SK-N-SH (cell line): ENCODE measurements around the gene RASGRP4. TPM values are rescaled to one million over a fixed set of nuclear protein-coding genes. Genes with fewer than 3 reads are reported as not detected.

Experiments used
- CTCF ChIA-PET: fragments of 300-600, 350-600 bp; formaldehyde crosslinking; extraction: SDS; loops from one replicate; lab custom pipeline; 2021; lab: Yijun Ruan, JAX
- POLR2A ChIA-PET: fragments of 350-600 bp; sonication (Branson Sonifier 250); formaldehyde crosslinking; extraction: SDS; loops from one replicate; lab custom pipeline; 2020; ENCODE audit warnings: antibody characterized with exemption, inconsistent platforms; lab: Yijun Ruan, JAX
- DNase-seq: peaks from one replicate; pipeline ENCODE4 v3.0.0; 2012
- H2AFZ ChIP-seq: fragments of 200-600 bp; sonication (generic); 2 replicates; pipeline ENCODE4 v1.8.1; 2016; ENCODE audit warnings: antibody characterized with exemption, mild to moderate bottlenecking, low read depth
- H3F3A ChIP-seq: fragments of 200-600 bp; sonication (generic); replicated peaks from 2 replicates; pipeline ENCODE3; 2016; ENCODE audit warnings: antibody characterized with exemption, mild to moderate bottlenecking; ENCODE audit not compliant: insufficient read depth
- H3K27ac ChIP-seq, 2 experiments: fragments of 200-500 bp in 1 of 2; fragments of 200-600 bp in 1 of 2; sonication (Bioruptor generic) in 1 of 2; sonication (generic), shearing (Covaris generic) in 1 of 2; 2 replicates each; pipeline versions ENCODE4 v1.5.1 to v1.6.1; 2014 to 2016; ENCODE audit warnings: low read depth in 2 of 2, inconsistent platforms in 1 of 2, low read length in 1 of 2, mild to moderate bottlenecking in 1 of 2, mixed read lengths in 1 of 2
- H3K27me3 ChIP-seq: fragments of 200-600 bp; sonication (generic), shearing (Covaris generic); 2 replicates; pipeline ENCODE4 v1.6.1; 2016; ENCODE audit warnings: mixed run types; ENCODE audit not compliant: insufficient read depth
- H3K36me3 ChIP-seq, 2 experiments: fragments of 200-500 bp in 1 of 2; fragments of 200-600 bp in 1 of 2; sonication (Bioruptor generic) in 1 of 2; sonication (generic) in 1 of 2; replicated peaks in 1 of 2; 2 replicates each; pipeline versions ENCODE3 to v1.5.1; 2014 to 2016; ENCODE audit warnings: low read length in 1 of 2, mild to moderate bottlenecking in 1 of 2; ENCODE audit not compliant: insufficient read depth in 2 of 2, control insufficient read depth in 1 of 2
- H3K4me1 ChIP-seq, 2 experiments: fragments of 200-500 bp in 1 of 2; fragments of 200-600 bp in 1 of 2; sonication (Bioruptor generic) in 1 of 2; sonication (generic), shearing (Covaris generic) in 1 of 2; 2 replicates each; pipeline versions ENCODE4 v1.5.1 to v1.6.1; 2014 to 2016; ENCODE audit warnings: low read depth in 1 of 2, low read length in 1 of 2, mixed run types in 1 of 2; ENCODE audit not compliant: insufficient read depth in 2 of 2, control insufficient read depth in 1 of 2
- H3K4me2 ChIP-seq: fragments of 200-600 bp; sonication (generic), shearing (Covaris generic); 2 replicates; pipeline ENCODE4 v1.6.1; 2017; ENCODE audit warnings: mixed run types
- H3K4me3 ChIP-seq, 2 experiments: fragments of 200-500 bp in 1 of 2; fragments of 200-600 bp in 1 of 2; sonication (Bioruptor generic) in 1 of 2; sonication (generic), shearing (Covaris generic) in 1 of 2; 2 replicates each; pipeline versions ENCODE4 v1.5.1 to v1.8.1; 2014 to 2016; ENCODE audit warnings: low read depth in 2 of 2, inconsistent platforms in 1 of 2, low read length in 1 of 2, mild to moderate bottlenecking in 1 of 2, mixed read lengths in 1 of 2, moderate library complexity in 1 of 2
- H3K79me2 ChIP-seq: fragments of 200-600 bp; sonication (generic); 2 replicates; pipeline ENCODE4 v1.8.1; 2017; ENCODE audit warnings: mild to moderate bottlenecking; ENCODE audit not compliant: insufficient read depth
- H3K9ac ChIP-seq: fragments of 200-600 bp; sonication (generic); 2 replicates; pipeline ENCODE4 v1.6.1; 2017; ENCODE audit warnings: mixed run types
- H3K9me2 ChIP-seq: fragments of 200-600 bp; sonication (generic); 2 replicates; pipeline ENCODE4 v1.6.1; 2017; ENCODE audit warnings: mixed run types
- H3K9me3 ChIP-seq: fragments of 200-600 bp; sonication (generic); 2 replicates; pipeline ENCODE4 v1.6.1; 2017; ENCODE audit warnings: mixed run types, mild to moderate bottlenecking, moderate library complexity
- H4K20me1 ChIP-seq: fragments of 200-600 bp; sonication (generic); 2 replicates; pipeline ENCODE4 v1.6.1; 2017; ENCODE audit warnings: mild to moderate bottlenecking, mixed run types; ENCODE audit not compliant: insufficient read depth
- CHD2 ChIP-seq: fragments of 150-350 bp; IDR thresholded peaks from 2 replicates; pipeline ENCODE4 v1.6.1; 2018; ENCODE audit warnings: low read length; ENCODE audit not compliant: partially characterized antibody
- CTCF ChIP-seq: fragments of 200-600 bp; sonication (generic); IDR thresholded peaks from 2 replicates; pipeline ENCODE4 v1.6.1; 2017; ENCODE audit warnings: antibody characterized with exemption, mild to moderate bottlenecking, moderate library complexity
- EP300 ChIP-seq, 2 experiments: IDR thresholded peaks; 2 replicates each; pipeline versions ENCODE4 v1.4.0 to v1.6.1; 2012; ENCODE audit warnings: borderline replicate concordance in 1 of 2, low read depth in 1 of 2, low read length in 1 of 2
- FOSL2 ChIP-seq: IDR thresholded peaks from 2 replicates; pipeline ENCODE4 v1.4.0; 2012; ENCODE audit warnings: low read depth, mild to moderate bottlenecking, moderate library complexity, borderline replicate concordance
- FOXJ3 ChIP-seq: sonication (generic); formaldehyde crosslinking; IDR thresholded peaks from 2 replicates; pipeline ENCODE4 v1.5.1; 2020; ENCODE audit warnings: mild to moderate bottlenecking, missing genetic modification reagents
- FOXM1 ChIP-seq: IDR thresholded peaks from 2 replicates; pipeline ENCODE4 v1.4.0; 2012; ENCODE audit warnings: low read depth, mild to moderate bottlenecking
- GATA2 ChIP-seq: sonication (generic); formaldehyde crosslinking; IDR thresholded peaks from 2 replicates; pipeline ENCODE4 v1.5.0; 2020; ENCODE audit warnings: mild to moderate bottlenecking, missing genetic modification reagents
- MXI1 ChIP-seq: IDR thresholded peaks from 2 replicates; pipeline ENCODE4 v1.6.1; 2012; ENCODE audit warnings: mild to moderate bottlenecking, low read depth, low read length, improper control_type of control experiment
- NFIC ChIP-seq: IDR thresholded peaks from 2 replicates; pipeline ENCODE4 v1.4.0; 2012; ENCODE audit warnings: borderline replicate concordance
- NRF1 ChIP-seq: IDR thresholded peaks from 2 replicates; pipeline ENCODE4 v1.6.1; 2012; ENCODE audit warnings: low read depth, mild to moderate bottlenecking, low read length
- PBX3 ChIP-seq: IDR thresholded peaks from 2 replicates; pipeline ENCODE4; 2012
- POLR2AphosphoS5 ChIP-seq: IDR thresholded peaks from 2 replicates; pipeline ENCODE4 v1.6.1; 2012; ENCODE audit warnings: low read depth, low read length
- RXRA ChIP-seq: IDR thresholded peaks from 2 replicates; pipeline ENCODE4 v1.4.0; 2012; ENCODE audit warnings: low read depth, mild to moderate bottlenecking, borderline replicate concordance
- SMC3 ChIP-seq: IDR thresholded peaks from 2 replicates; pipeline ENCODE4 v1.6.1; 2012; ENCODE audit warnings: low read depth, low read length, improper control_type of control experiment
- TCF12 ChIP-seq: IDR thresholded peaks from 2 replicates; pipeline ENCODE4 v1.4.0; 2012
- USF2 ChIP-seq: fragments of 150-350 bp; IDR thresholded peaks from 2 replicates; pipeline ENCODE4 v1.6.1; 2017; ENCODE audit warnings: antibody characterized with exemption, low read length, low read depth, borderline replicate concordance
- WGBS: methylation state at CpG from one replicate; pipeline ENCODE4 v1.1.6; 2017; ENCODE audit warnings: low lambda C conversion rate; 5-methylcytosine and 5-hydroxymethylcytosine counted together
- polyA plus RNA-seq, 3 experiments: library from polyadenylated mRNA; depleted of rRNA; stranded (reverse); fragments of >200 nt; gene quantifications; 2 replicates each; pipeline ENCODE4 v1.2.3, GENCODE V29; 2012
- TF ChIP-seq, protein P1 (sequence below): IDR thresholded peaks from 2 replicates; pipeline ENCODE4 v1.4.0; 2012; ENCODE audit warnings: low read depth, borderline replicate concordance
- TF ChIP-seq, protein P2 (sequence below): IDR thresholded peaks from 2 replicates; pipeline ENCODE4 v1.4.0; 2012; ENCODE audit warnings: low read depth

RASGRP4 gene
- polyA plus RNA-seq, 1 of the 3 experiments (the other 2 are of a cell fraction): not detected

GRCh38 chr19:38404858-38405257 lies 21.2 kb downstream of the RASGRP4 start:
- ChIA-PET POLR2A (no interaction called here), CTCF (no interaction called here)
- H3K27me3 ChIP-seq: no peaks in the 10 kb centered on the region

More at GRCh38 chr19:38404858-38405257, 21.2 kb downstream of the RASGRP4 start:
- H3K9ac ChIP-seq: no peak overlapping the region
- no peaks in the 10 kb centered on the region for H4K20me1 ChIP-seq
- WGBS: 93% methylated on average over 6 of the region's 6 CpGs
- H3K9me3 ChIP-seq: no peaks in the 10 kb centered on the region
- H3K9me2 ChIP-seq: no peaks in the 10 kb centered on the region
- no peak overlapping the region for H3K4me3 ChIP-seq
- H3K79me2 ChIP-seq: peaks cover 6% of the 10 kb centered on the region; the same call in 1 of the 2 replicates
- no peaks in the 10 kb centered on the region; a peak in 1 of 4 replicates for H3K4me1 ChIP-seq
- peaks cover 9% of the 10 kb centered on the region for H3F3A ChIP-seq
- no peak overlapping the region for H3K27ac ChIP-seq
- DNase-seq: no peak
- TF ChIP-seq POLR2AphosphoS5 (no peak), NRF1 (no peak), SMC3 (no peak), FOXM1 (no peak), CTCF (no peak), TCF12 (no peak), FOSL2 (no peak), PBX3 (no peak), GATA2 (CRISPR knock-in tag) (no peak), NFIC (no peak), EP300 (IDR thresholded peaks at IDR 0.05; ENCODE audit: borderline replicate concordance in 1 of 2, low read depth in 1 of 2, low read length in 1 of 2) (no peak), CHD2 (no peak), RXRA (no peak), FOXJ3 (no peak), MXI1 (no peak), USF2 (no peak)
- TF ChIP-seq, protein P1, sequence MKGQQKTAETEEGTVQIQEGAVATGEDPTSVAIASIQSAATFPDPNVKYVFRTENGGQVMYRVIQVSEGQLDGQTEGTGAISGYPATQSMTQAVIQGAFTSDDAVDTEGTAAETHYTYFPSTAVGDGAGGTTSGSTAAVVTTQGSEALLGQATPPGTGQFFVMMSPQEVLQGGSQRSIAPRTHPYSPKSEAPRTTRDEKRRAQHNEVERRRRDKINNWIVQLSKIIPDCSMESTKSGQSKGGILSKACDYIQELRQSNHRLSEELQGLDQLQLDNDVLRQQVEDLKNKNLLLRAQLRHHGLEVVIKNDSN: no peak
- TF ChIP-seq, protein P2, sequence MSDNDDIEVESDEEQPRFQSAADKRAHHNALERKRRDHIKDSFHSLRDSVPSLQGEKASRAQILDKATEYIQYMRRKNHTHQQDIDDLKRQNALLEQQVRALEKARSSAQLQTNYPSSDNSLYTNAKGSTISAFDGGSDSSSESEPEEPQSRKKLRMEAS: no peak
- H3K4me2 ChIP-seq: no peak overlapping the region
- no peak overlapping the region for H2AFZ ChIP-seq
- peaks cover 0 to 4% of the 10 kb centered on the region in 2 experiments for H3K36me3 ChIP-seq
